K562 (cell line): ENCODE results near the gene DYNC1H1.

Source experiments
- CLOCK ChIP-seq: fragments of 250-450 bp; sonication (Bioruptor Pico); IDR thresholded peaks from 2 replicates; pipeline ENCODE4 v1.4.0; 2020; ENCODE audit warnings: mild to moderate bottlenecking, moderate library complexity, borderline replicate concordance
- PRPF4 ChIP-seq: fragments of 200-400 bp; formaldehyde crosslinking; IDR thresholded peaks from one replicate; pipeline ENCODE4 v1.6.1; 2017; ENCODE audit warnings: low read length, low read depth, mild to moderate bottlenecking; ENCODE audit not compliant: insufficient read depth, poor library complexity, severe bottlenecking

- no peak for TF ChIP-seq PRPF4
- no peak for TF ChIP-seq CLOCK
These were observed 24.7 kb upstream of the DYNC1H1 start for GRCh38 chr14:101939646-101940170.
